GM18858 (cell line): ENCODE measurements around the gene VEZF1.

Source experiments
- ATAC-seq: cut with Tn5 transposase; IDR thresholded peaks from one replicate; pipeline ENCODE4 v1.9.1; 2021; ENCODE audit not compliant: unreplicated experiment

Gene VEZF1

DNA sequence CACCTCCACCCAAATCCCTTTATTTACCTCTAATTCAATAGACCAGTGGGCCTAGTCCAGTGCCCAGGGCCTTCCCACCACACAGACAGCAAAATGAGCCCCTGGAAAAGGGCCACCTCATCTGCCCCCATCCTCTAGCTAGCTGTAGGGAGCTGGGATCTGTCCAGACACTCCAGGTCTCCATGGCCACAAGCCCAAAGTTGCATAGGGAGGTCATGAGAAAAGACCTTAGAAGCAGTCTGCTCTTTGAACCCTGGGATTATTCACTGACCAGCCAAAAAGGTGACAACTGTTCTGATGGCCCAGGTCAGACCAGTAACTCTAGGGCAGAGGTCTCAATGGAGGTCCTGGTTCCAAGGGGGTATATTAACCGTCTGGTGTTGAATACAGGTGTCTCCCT, 34.8 kb downstream of the VEZF1 start:
- ATAC-seq = no peak

DNA sequence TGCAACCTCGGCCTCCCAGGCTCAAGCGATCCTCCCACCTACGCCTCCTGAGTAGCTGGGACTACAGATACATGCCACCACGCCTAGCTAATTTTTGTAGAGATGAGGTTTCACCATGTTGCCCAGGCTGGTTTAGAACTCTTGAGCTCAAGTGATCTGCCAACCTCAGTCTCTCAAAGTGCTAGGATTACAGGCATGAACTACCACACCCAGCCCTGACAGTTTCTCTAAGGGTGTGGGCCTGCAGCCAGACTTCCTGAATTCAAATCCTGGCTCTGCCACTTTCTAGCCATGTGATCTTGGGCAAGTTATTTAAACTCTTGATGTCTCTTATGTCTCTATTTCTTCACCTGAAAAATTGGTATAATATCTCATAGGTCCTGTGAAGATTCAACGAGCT, 38.4 kb downstream of the VEZF1 start:
- ATAC-seq = no peak

DNA sequence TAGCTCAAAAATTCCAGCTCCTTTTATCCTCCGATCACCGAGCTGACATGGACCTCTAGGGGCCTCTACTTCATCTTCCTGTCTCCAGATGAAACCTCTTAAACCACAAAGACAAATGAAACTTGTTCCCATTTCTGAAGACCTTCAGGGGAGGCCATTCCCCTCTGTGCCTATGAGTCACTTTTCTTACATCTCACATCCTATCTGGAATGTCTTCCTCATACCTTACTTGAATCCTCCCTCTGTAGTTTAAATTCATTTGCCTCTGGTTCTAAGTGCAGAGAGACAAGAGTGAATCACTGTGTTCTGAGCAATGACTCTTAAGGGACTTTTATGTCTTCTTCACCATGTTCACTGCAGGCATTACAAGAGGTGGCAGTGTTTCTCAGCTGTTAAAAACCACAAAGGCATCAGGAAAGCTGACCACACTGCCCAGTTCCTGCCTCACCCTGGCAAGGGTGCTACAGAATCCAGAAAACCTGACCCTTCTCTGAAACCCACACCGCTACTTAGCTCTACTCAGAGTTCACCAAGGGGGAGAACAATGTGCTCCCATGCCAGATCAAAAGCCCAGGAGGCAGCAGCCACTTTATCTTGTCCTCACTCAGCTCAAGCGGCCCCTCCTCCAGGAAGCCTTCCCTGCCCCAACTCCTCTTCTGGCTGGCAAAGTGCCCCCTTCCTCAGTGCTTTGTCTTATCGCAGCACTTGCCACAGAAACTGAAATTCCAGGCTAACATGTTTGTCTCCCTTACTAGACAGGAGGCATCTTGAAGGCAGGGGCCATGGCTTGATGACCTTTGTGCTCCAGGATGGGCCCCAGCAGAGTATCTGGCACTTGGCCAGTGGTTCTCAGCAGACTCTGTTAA, 39.3 kb downstream of the VEZF1 start:
- ATAC-seq = no peak

DNA sequence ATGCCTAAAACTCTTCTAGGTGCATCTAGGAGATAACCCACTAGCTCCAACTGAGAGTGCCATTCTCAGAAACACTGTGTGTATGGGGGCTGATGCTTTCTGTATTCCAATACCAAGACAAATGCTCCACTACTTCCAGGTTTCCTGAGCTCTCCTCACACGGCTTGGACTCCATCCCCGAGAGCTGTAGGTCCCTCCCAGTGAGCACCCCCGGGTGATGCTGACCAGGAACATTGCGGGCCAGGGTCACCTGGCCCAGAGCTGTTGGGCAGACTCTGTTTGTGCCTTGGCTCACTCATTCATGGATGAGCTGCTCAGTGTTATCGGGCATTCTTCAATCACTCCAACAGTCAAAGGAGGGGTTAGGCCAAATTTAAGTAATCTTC, 39.9 kb downstream of the VEZF1 start:
- no peak for ATAC-seq

DNA sequence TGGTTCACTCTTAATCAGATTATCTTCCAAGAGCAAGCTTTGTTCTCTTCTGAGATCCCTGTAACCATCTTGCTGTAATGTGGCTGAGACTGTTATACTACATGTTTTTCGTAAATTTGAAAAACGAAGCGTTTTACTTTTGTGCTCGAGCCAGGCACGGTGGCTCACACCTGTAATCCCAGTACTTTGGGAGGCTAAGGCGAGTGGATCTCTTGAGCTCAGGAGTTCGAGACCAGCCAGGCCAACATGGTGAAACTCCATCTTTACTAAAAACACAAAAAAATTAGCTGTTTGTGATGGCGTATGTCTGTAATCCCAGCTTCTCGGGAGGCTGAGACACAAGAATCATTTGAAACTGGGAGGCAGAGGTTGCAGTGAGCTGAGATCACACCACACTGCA, 40.7 kb downstream of the VEZF1 start:
- ATAC-seq = no peak

DNA sequence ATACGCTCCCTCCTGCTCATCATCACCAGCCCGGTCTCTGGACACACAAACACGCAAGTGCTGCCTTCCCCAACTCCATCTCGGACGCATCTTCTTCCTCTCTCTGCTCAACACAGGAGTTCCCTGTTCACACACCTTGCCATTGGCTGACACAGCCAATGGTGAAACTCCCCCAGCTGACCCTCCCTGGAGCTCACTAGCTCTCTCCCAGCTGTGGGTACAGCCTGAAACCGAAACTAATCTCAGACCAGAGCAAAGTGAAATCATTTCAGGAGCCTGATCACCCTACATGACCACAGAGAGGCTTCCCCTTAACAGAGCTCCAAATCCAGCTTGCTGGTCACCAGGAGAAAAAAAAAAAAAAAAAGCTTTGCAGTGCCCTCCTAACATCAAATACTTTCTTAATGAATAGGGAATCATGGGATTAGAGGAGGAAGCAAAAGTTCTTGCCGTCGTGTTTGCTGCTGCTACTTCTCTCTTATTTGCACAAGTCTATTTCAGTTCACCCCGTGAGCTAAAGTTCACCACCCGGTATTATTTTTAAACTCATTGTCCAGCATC, 41.2 kb downstream of the VEZF1 start:
- ATAC-seq = peak; percentile 77

DNA sequence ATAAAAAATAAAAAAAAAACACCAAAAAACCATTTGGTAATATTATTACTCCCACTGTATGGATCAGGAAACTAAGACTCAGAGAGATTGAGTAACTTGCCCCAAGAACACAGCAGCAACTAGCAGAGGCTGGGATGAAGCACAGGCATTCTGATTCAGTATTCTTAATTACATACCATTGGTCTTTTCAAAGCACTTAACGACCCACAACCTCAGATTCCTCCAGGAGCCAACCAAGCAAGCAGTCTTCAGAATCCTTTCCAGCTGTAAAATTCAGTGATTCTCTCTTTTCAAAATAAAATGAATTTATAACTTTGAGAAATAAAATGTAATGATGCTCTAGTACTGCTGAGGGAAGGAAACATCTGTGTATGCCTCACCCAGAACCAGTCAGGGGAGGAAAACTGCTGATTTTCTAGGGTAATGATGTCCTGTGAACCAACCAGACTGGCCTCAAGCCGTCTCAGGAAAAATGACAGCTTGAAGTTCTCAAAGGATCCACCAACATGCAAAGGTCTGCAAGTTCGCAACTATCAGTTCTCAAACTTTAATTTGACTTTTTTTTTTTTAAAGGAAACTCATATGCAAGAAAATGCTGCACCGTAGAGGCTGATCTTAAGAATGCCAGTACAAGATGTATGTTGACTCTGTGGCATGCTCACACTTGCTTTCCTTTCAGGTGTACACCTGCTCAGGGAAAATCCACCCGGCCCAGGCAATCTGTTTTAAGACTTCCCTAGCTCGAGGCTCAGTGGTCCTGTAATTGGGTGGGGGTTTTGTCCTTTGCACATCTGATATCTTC, 41.9 kb downstream of the VEZF1 start:
- no peak for ATAC-seq

DNA sequence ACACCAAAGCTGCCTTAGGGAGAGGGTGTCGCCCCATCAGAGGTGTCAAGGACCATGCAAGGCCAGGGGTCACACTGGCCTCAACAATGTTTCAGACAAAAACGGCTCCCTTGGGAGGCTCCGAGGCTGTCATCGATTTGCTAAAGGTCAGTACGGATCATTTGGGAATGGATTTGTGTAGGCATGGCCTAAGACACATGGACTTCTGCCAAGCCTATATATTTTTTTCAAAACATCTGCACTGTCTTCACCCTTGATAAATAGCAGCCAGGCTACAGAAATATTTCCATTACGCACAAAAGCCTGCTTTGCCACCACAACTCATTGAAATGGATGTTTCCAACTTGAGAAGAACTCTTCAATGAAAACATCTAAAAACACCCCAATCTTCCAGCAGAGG, 43.1 kb downstream of the VEZF1 start:
- no peak for ATAC-seq

DNA sequence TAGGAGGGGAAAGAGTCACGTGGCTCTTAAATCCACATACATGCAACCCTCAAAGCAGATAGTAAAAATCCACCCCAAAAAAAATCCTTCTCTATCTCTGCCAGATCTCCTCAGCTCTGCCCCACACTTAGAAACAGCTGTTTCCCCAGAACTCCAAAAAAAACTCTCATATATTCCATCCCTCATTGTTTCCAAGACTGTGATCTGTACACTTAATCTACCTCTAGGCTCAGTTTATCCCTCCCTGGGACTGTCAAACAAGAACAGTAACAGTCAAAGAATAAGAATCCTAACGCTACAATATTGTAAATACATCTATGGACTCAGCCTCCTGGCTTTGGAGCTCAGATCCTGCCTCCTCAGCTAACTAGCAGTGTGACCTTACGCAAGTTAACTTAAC, 44.4 kb downstream of the VEZF1 start:
- ATAC-seq = no peak

DNA sequence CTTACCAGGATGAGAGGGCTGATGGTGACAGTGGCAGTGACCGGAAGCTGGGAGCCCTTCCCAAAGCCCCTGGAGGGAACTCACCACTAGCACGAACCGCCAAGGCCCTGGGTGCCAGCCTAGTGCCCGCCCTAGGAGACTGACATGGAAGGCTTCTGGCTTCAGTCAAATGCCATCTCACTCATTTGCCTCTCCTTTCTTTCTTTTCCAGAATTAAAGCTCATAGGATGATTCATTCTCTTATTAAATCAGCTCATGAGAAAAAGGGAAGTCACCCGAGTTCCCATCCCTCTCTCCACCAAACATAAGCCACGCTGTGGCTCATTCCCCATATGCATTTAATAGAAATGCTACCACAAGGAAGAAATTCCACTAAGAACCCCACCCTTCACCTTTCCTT, 44.9 kb downstream of the VEZF1 start:
- no peak for ATAC-seq

DNA sequence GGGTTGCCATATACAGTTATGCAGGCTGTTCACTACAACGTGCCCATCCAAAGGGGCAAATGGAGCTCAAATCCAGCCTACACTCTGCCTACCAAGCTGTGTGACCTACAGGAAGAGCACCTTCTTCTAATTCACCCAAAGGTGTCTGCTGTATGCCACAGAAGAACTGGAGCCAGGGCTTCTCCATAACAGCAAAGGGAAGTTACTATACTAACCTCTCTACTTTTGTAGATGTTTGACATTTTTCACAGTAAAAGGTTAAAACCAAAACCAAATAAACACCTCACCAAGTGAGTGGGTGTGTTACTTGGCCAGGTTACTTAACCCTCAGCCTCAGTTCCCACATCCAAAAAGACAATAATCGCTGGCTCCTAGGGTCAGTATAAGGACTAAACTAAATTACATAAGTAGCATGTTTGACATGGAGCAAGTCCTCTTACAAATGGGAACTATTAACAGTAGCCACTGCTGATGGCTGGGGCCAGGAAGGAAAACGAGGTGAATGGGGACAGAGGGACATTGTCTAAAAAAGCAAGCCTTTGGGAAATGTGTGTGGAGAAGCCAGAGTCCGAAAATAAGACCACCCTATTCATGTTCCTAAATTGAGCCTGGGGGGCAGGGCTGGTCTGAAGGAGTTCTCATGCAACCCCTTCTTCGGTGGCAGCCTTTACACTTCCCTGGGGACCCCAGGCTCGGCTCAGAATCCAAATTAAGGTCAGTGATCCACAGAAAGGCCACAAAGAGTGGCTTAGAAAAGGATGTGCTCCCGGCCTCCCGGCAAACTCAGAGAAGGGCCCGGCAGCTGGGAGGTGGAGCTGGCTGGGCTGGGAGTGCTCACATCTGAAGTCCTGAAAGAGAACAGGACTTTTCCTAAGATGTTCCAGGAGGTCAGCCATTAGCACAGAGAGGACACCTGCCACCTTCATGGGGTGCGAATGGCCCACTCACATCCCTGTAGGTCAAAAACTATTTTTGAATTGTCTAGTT, 46.4 kb downstream of the VEZF1 start:
- ATAC-seq = no peak

DNA sequence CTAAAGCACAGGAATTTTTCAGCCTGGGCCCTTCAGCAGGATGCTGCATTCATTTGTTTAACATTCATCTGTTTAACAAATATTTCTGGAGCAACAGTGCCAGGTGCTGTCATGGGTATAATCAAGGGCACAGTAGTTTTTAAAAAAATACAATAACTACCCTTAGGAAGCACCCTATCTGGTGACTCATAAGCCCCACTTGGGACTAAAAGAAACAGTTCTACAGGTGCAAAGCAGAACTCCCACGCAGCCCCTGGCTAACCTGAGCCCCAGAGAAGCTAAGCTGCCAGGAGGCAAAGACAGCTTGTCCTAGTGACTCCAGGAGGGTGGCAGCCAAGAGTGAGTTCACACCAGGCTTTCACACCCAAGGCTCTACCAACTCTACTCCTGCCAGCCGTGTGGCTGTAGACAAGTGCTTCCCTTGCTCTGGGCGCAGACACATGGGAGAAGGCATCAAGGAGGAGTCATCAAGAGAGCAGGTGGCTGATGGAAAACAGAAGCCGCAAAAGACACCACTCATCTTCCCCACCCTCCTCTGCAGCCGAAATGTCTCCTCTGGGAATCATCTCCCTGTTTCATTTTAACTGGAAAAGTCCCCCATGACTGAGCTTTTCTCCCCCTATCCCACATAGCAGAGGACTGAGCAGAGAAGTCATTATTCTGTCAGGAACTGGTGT, 47.3 kb downstream of the VEZF1 start:
- ATAC-seq = peak; percentile 45

DNA sequence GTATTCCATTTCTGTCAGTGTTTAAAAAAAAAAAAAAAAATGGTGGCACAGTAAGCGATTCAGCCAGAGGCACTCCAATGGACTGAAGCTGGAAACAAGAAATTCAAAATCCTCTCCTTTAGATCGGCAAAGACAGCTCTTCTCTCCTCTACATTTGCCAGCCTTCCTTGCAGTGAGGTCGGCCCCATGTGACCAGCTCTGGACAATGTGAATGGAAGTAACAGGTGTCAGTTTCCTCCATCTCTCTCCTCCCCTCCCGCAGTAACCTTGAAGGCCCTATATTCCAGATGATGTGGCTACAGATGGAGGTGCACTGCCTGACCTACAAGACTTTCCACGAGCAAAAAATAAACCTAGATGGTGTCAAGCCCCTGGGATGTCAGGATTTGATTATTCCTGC, 47.8 kb downstream of the VEZF1 start:
- ATAC-seq = no peak

DNA sequence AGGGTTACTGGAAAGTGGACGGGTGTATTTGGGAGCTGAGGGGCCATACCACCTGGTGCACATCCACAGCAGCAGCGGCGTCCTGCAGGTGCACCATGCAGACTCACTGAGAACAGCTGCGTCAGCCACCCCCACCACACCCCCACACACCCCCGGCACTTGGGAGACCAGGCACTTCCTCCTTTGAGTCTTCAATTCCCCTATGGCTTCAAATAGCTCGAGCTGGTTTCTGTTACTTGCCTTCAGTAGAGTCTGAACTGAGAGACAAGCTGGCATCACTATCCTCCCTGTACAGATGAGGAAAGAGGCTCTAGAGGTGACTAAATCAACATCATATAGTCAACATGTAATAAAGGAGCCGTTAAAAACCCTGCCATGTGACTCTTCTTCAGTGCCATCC, 48.3 kb downstream of the VEZF1 start:
- ATAC-seq = peak; percentile 34

DNA sequence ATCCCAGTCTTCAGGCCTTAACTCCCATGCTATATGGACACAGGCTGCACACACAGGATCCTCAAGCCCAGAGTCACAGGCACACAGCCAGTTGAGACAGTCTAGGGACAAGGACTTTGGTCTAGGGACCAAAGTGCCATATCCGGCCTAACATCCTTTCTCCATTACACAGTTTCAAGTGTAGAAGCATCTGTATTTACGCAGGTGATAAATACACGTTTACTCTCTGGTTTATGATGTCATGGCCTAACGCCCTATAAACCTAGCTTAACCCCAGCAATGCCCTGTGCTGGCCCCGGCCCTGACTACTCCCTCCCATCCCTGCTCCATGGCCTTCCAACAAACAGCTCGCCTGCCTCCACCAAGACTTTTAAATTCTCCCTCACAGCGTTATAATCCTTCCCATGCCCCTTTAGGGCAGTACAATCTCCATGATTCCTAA, 50.0 kb downstream of the VEZF1 start:
- no peak for ATAC-seq

DNA sequence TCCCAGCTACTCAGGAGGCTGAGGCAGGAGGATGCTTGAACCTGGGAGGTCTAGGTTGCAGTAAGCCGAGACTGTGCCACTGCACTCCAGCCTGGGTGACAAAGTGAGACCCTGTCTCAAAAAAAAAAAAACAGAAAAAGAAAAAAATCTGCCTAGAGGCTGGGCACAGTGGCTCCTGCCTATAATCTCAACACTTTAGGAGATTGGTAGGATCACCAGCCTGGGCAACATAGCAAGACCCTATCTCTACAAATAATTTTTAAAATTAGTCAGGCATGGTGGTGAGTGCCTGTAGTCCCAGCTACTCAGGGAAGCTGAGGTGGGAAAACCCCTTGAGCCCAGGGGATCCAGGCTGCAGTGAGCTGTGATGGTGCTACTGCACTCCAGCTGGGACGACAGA, 50.6 kb downstream of the VEZF1 start:
- ATAC-seq = no peak

DNA sequence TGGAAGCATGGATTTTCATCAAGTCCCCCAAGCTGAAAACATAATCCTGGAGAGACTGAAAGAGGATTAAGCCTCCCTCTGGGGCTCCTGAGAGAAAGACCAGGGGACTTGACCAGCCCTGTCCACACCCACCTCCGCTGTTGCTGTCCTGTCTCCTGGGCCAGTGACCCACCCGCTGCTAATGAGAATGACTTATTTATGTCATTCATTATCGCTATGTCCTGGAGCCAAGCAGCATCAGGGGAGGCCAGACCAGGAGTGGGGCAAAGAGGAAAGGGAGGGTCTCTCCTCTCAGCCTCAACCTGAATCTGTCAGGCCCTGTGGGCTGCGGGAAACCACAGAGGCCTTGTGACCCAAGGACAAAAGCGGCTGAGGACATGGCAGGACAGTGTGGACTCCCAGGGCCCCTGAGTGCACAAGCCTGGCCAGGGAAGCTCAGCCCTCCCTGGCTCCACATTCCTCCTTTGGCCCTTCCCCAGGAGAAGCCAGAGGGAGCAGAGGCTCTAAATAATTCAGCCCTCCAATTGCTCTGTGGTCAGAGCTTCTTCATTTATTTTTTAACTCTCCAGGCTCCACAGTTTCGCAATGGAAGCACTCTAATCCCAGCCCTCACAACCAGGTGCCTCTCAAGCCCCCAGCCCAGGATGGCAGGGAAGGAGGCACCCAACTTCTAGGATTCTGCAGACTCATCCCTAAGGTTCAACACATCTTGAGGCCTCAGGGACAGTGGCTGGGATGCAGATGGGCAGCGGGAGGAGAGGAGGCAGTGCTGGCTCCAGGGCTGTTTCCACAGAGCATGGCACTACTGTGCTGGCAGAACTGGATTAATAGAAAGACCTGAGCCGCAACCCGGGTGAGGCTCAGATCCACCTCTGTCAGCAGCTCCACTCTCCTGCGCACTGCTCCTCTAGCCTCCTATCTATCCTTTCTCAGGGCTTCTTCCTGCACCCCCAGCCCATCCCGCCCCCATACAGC, 51.9 kb downstream of the VEZF1 start:
- no peak for ATAC-seq

DNA sequence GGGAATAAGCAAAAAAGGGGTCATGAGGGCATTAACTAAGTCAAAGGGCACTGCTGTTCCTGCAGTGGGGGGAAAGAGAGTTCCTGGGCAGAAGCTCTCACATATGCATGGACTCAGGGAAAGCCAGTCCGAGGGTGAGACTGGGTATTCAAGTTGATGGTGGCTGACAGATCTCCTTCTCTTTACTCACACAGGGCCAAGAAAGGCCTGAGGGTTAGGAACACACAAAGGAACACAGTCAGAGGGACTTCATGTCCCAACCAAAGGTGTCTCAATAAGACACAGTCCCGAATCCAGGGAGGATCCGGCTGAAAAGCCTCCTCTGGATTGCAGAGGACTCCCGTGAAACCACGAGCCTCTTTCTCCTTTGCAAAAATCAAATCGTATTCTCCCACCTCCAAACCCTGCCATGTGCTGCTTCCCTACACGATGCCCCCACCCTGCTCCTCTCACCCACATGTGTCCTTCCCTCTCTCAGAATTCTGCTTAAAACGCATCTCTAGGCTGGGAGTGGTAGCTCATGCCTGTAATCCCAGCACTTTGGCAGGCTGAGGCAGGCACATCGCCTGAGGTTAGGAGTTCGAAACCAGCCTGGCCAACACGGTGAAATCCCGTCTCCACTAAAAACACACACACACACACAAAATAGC, 56.4 kb downstream of the VEZF1 start:
- ATAC-seq = no peak

DNA sequence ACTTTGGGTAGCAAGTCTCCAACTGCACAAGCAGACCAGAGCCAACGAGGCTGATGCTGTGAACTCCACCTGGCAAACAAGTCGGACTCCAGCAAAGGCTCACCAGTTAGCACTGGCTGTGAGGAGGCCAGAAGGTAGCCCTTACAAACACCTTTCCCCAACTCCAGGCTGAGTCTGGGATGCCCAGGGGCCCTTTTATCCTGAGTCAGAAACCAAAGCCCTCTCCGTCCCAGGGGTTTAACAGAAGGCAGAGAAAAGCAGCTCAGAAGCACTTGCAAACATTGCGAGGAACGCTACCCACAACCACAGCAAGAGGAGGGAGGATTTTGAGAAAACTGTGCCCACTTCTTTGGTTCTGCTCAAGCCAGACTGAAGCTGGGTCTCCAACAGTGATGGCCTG, 57.8 kb downstream of the VEZF1 start:
- ATAC-seq = no peak
